Gastrocnemius medialis (tissue), 4 donors: ENCODE measurements around the gene ACTN2.

Source experiments
- CTCF ChIP-seq, 5 experiments: fragments of 450-650 bp in 3 of 5; fragments of 200-600 bp in 2 of 5; sonication (generic) in 2 of 5; IDR thresholded peaks in 4 of 5; conservative IDR thresholded peaks in 1 of 5; 1 replicate in 4 of 5; 2 replicates in 1 of 5; pipeline ENCODE4 v1.5.1; 2016 to 2019; ENCODE audit warnings: antibody characterized with exemption in 5 of 5, mild to moderate bottlenecking in 3 of 5, moderate library complexity in 3 of 5
- POLR2A ChIP-seq, 2 donors: fragments of 450-650 bp; IDR thresholded peaks; one replicate each; pipeline ENCODE4 v1.6.1; 2017; ENCODE audit warnings: antibody characterized with exemption in 2 of 2, mild to moderate bottlenecking in 2 of 2, moderate library complexity in 2 of 2

GRCh38 chr1:236673289-236673919, 12.9 kb upstream of the ACTN2 start:
- TF ChIP-seq CTCF (IDR thresholded peaks at IDR 0.05 in 4 of 5, conservative IDR thresholded peaks at IDR 0.05 in 1 of 5) = no peak
- no peak for TF ChIP-seq POLR2A (IDR thresholded peaks at IDR 0.05)
